Measurements from ENCODE around the gene MIOX.

The MIOX gene

GRCh38 chr22:50488886-50489285 lies 2.2 kb downstream of the MIOX start:
- H3K9me3 ChIP-seq (ENCODE audit: severe bottlenecking): no peaks in the 10 kb centered on the region
- no peak overlapping the region for H3K4me3 ChIP-seq (ENCODE audit: low read depth, low read length)
- no peaks in the 10 kb centered on the region for H3K36me3 ChIP-seq
- H3K27me3 ChIP-seq (ENCODE audit: insufficient read depth, low read depth, severe bottlenecking): no peaks in the 10 kb centered on the region
- DNase-seq: no peak
- TF ChIP-seq, protein P1, sequence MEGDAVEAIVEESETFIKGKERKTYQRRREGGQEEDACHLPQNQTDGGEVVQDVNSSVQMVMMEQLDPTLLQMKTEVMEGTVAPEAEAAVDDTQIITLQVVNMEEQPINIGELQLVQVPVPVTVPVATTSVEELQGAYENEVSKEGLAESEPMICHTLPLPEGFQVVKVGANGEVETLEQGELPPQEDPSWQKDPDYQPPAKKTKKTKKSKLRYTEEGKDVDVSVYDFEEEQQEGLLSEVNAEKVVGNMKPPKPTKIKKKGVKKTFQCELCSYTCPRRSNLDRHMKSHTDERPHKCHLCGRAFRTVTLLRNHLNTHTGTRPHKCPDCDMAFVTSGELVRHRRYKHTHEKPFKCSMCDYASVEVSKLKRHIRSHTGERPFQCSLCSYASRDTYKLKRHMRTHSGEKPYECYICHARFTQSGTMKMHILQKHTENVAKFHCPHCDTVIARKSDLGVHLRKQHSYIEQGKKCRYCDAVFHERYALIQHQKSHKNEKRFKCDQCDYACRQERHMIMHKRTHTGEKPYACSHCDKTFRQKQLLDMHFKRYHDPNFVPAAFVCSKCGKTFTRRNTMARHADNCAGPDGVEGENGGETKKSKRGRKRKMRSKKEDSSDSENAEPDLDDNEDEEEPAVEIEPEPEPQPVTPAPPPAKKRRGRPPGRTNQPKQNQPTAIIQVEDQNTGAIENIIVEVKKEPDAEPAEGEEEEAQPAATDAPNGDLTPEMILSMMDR (IDR thresholded peaks at IDR 0.05; ENCODE audit: low read depth, low read length): no peak
- H3K27ac ChIP-seq: no peak overlapping the region

DNA sequence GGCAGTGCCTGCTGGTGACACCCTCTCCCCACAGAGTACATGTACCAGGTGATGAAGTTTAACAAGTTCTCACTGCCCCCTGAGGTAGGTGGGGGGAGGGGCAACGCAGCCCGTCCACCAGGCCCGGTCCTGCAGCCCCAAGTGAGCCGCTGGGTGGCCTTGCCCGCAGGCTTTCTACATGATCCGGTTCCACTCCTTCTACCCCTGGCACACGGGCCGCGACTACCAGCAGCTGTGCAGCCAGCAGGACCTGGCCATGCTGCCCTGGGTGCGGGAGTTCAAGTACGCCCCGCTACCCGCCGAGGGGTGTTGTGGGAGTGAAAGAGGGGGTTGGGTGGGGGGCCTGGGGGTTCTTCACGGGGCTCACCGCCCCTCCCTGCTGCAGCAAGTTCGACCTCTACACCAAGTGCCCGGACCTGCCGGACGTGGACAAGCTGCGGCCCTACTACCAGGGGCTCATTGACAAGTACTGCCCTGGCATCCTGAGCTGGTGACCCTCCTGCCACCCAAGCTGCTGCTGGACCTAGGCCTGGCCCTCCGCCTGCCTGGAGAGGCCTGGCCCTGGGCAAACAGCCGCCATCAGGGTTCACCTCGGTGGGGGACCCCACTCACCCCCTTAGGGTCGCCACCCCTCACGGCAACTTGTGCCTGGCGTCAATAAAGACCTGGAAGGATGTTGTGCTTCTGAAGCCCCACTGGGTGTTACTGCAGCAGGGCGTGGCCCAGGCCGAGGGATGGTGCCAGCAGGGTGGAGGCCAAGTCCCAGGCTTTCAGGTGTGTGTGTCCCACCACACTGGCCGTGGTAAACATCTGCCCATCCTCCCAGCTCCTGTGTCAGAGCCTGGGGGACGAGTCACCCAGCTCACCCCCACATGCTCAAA lies 2.9 kb downstream of the MIOX start:
- TF ChIP-seq, protein P1 (IDR thresholded peaks at IDR 0.05; ENCODE audit: low read depth, low read length): no peak
- H3K27me3 ChIP-seq (ENCODE audit: insufficient read depth, low read depth, severe bottlenecking): no peaks in the 10 kb centered on the region
- no peak for DNase-seq
- H3K27ac ChIP-seq: no peak overlapping the region
- no peak overlapping the region for H3K4me3 ChIP-seq (ENCODE audit: low read depth, low read length)
- H3K9me3 ChIP-seq (ENCODE audit: severe bottlenecking): no peaks in the 10 kb centered on the region
- H3K36me3 ChIP-seq: no peaks in the 10 kb centered on the region

- TF ChIP-seq, protein P1 (IDR thresholded peaks at IDR 0.05; ENCODE audit: low read depth, low read length): no peak
- Histone ChIP-seq H3K27ac (no peak overlapping the region), H3K9me3 (ENCODE audit: severe bottlenecking) (no peaks in the 10 kb centered on the region), H3K36me3 (no peaks in the 10 kb centered on the region), H3K27me3 (ENCODE audit: insufficient read depth, low read depth, severe bottlenecking) (no peaks in the 10 kb centered on the region), H3K4me3 (ENCODE audit: low read depth, low read length) (no peak overlapping the region)
- DNase-seq: no peak
These were observed 4.1 kb downstream of the MIOX start for GRCh38 chr22:50490531-50491308.

- Histone ChIP-seq H3K36me3 (0 out of 2 replicates have a peak, but pooled peaks cover 2% of the 10 kb centered on the region), H3K27me3 (ENCODE audit: insufficient read depth, low read depth, severe bottlenecking) (no peaks in the 10 kb centered on the region), H3K9me3 (ENCODE audit: severe bottlenecking) (no peaks in the 10 kb centered on the region), H3K27ac (no peak overlapping the region), H3K4me3 (ENCODE audit: low read depth, low read length) (no peak overlapping the region)
- TF ChIP-seq, protein P1 (IDR thresholded peaks at IDR 0.05; ENCODE audit: low read depth, low read length): no peak
- no peak for DNase-seq
These were observed 10.4 kb downstream of the MIOX start for GRCh38 chr22:50497093-50497492.

DNA sequence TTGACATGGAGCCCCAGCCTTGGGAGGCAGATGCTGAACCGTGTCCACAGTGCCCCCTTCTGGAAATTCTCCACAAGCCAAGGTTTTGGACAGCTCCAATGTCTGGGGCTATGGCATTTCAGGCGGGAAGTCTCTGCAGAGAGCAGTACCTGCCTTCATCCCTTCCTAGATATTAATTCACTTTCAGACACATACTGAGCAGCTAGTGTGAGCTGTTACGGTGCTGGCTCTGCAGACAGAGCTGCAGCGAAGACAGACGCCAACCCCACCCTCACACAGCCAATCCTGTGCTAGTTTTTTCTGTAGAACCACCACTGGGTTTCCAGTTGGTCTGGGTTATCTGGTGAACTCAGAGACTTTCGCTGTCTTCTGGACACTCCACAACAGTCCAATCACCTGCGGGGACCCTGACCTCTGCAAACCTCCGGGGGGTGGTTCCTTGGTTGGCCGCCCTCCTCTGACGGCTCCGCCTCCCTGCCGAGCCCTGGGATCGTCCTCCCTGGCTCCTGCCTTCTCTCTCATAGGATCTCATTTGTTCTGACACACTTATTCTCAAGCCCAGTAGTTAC lies 11.7 kb downstream of the MIOX start:
- Histone ChIP-seq H3K27me3 (ENCODE audit: insufficient read depth, low read depth, severe bottlenecking) (no peaks in the 10 kb centered on the region), H3K9me3 (ENCODE audit: severe bottlenecking) (no peaks in the 10 kb centered on the region), H3K36me3 (peaks cover 12% of the 10 kb centered on the region; the same call in 1 of the 2 replicates), H3K4me3 (ENCODE audit: low read depth, low read length) (peak overlapping the region; percentile 29), H3K27ac (peak overlapping the region; percentile 58)
- TF ChIP-seq, protein P1 (IDR thresholded peaks at IDR 0.05; ENCODE audit: low read depth, low read length): peak; percentile 78
- peak; percentile 85 for DNase-seq
